Adrenal gland (tissue), 12 donors: Measurements from ENCODE around the gene ATP6AP1. TPM values are rescaled to one million over a fixed set of nuclear protein-coding genes. Genes with fewer than 3 reads are reported as not detected.

Experiments used
- DNase-seq, 7 donors: peaks; one replicate each; pipeline ENCODE4 v3.0.0-alpha.2; 2019 to 2020
- H3K27ac ChIP-seq, 5 donors: fragments of 200-600 bp; sonication (generic) in 4 of 5; 1 replicate in 3 of 5; 2 replicates in 2 of 5; pipeline versions ENCODE4 v1.5.1 to v1.8.0; 2016 to 2020; ENCODE audit warnings: mild to moderate bottlenecking in 1 of 5
- H3K27me3 ChIP-seq: fragments of 200-600 bp; 2 replicates; pipeline ENCODE4 v1.8.0; 2021
- H3K36me3 ChIP-seq, 2 donors: fragments of 200-600 bp; replicated peaks in 1 of 2; 1 replicate in 1 of 2; 2 replicates in 1 of 2; pipeline versions ENCODE4 v1.5.1 to v1.8.0; 2018 to 2022
- H3K4me1 ChIP-seq, 2 donors: fragments of 200-600 bp; replicated peaks in 1 of 2; 1 replicate in 1 of 2; 2 replicates in 1 of 2; pipeline versions ENCODE4 v1.5.1 to v1.8.0; 2018 to 2021
- H3K4me3 ChIP-seq, 4 donors: fragments of 200-600 bp; sonication (generic) in 3 of 4; one replicate each; pipeline ENCODE4 v1.5.1; 2016 to 2018
- H3K9me3 ChIP-seq, 3 donors: fragments of 200-600 bp; sonication (generic) in 1 of 3; replicated peaks in 1 of 3; 1 replicate in 2 of 3; 2 replicates in 1 of 3; pipeline versions ENCODE4 v1.5.1 to v1.8.0; 2016 to 2021
- CTCF ChIP-seq, 6 experiments: fragments of 450-650 bp in 4 of 6; fragments of 200-600 bp in 2 of 6; sonication (generic) in 1 of 6; IDR thresholded peaks; 1 replicate in 5 of 6; 2 replicates in 1 of 6; pipeline versions ENCODE4 v1.5.1 to v1.8.0; 2016 to 2021; ENCODE audit warnings: antibody characterized with exemption in 6 of 6, mild to moderate bottlenecking in 2 of 6, moderate library complexity in 1 of 6
- POLR2A ChIP-seq, 2 donors: fragments of 450-650 bp; IDR thresholded peaks; one replicate each; pipeline ENCODE4 v1.6.1; 2017; ENCODE audit warnings: antibody characterized with exemption in 2 of 2, mild to moderate bottlenecking in 2 of 2, moderate library complexity in 1 of 2
- WGBS, 4 donors: extraction: QIAGEN DNeasy Blood & Tissue Kit in 2 of 4; methylation state at CpG; one replicate each; pipeline versions ENCODE4 v1.1.5 to v1.1.7; 2013 to 2017; 5-methylcytosine and 5-hydroxymethylcytosine counted together
- intact Hi-C, 2 donors: fragments of 100-400 bp; cut with DNase I; formaldehyde crosslinking; loops; one replicate each; pipeline versions ENCODE4 v1.14.1 to v1.15.0; 2022 to 2023
- polyA plus RNA-seq, 3 donors: library from polyadenylated mRNA; stranded (reverse); fragments of 200-250 nt in 2 of 3; fragments of 350-450 nt in 1 of 3; fragmentation: Illumina TruSeq in 1 of 3; extraction: RNeasy Lipid Tissue Mini Kit (QIAGEN cat#74804) in 1 of 3; gene quantifications; one replicate each; pipeline ENCODE4 v1.2.3, GENCODE V29; 2013 to 2014
- total RNA-seq, 9 donors: library from RNA; depleted of rRNA in 4 of 9; stranded (reverse); fragments of >200 nt in 4 of 9; fragments of 120-200 nt in 1 of 9; fragmentation: NEBNext Ultra II Directional in 1 of 9; extraction: Animal tissue kit (Norgen Biotek cat#: 25700) in 1 of 9; gene quantifications; one replicate each; pipeline versions ENCODE4 v1.1.0 to v1.2.4, GENCODE V29; 2013 to 2023
- donor health status: healthy with polysubstance abuse.
- donor health status: Bipolar disorder and iron deficiency.
- donor health status: DM: yes; HTN: yes; CAD: no.
- donor health status: DM: no; HTN: no; CAD: no.
- donor health status: DM: no; HTN: no; CAD: no.
- donor health status: DM: yes; HTN: yes; CAD: no.

Gene ATP6AP1
- total and polyA plus RNA-seq, 12 donors = 55.4 to 170 (median 117) TPM

GRCh38 chrX:154408659-154409221 is 19.7 kb upstream of the ATP6AP1 start:
- Histone ChIP-seq H3K36me3 (no peaks in the 10 kb centered on the region), H3K27me3 (peaks cover 4% of the 10 kb centered on the region), H3K9me3 (no peaks in the 10 kb centered on the region), H3K27ac (peak overlapping the region in 2 of 5 donors; percentile 7 to 73), H3K4me3 (peak overlapping the region in 1 of 4 donors; percentile 36), H3K4me1 (peaks cover 0 to 4% of the 10 kb centered on the region in 2 donors)
- TF ChIP-seq CTCF (IDR thresholded peaks at IDR 0.05) (no peak), POLR2A (IDR thresholded peaks at IDR 0.05) (no peak)
- WGBS, 4 donors = 43 to 61% (median 55%) methylated on average over 4 to 10 of the region's 10 CpGs
- no peak for DNase-seq
- intact Hi-C loops = no loop called here

GRCh38 chrX:154409222-154409871 is 19.1 kb upstream of the ATP6AP1 start, which contains the start of gene DNASE1L1:
Gene DNASE1L1, minus strand, starts transcription at chrX:154409254. Its CDS starts 3,686 bp downstream, at chrX:154405568.
- Histone ChIP-seq H3K4me1 (peaks cover 0 to 4% of the 10 kb centered on the region in 2 donors), H3K4me3 (peak within 1 kb of the TSS in 1 of 4 donors; percentile 36), H3K36me3 (no peaks in the 10 kb centered on the region), H3K27ac (peak within 1 kb of the TSS in 4 of 5 donors; percentile 7 to 76 (median 58)), H3K9me3 (no peaks in the 10 kb centered on the region), H3K27me3 (peaks cover 4% of the 10 kb centered on the region)
- DNase-seq = peak; percentile 79 to 94 (median 92)
- TF ChIP-seq POLR2A (IDR thresholded peaks at IDR 0.05) = peak in 1 of 2 donors; percentile 21
- TF ChIP-seq CTCF (IDR thresholded peaks at IDR 0.05) = no peak
- intact Hi-C loops = no loop called here
- WGBS, 4 donors = 39 to 77% (median 48%) methylated on average over 2 to 26 of the region's 26 CpGs

DNA sequence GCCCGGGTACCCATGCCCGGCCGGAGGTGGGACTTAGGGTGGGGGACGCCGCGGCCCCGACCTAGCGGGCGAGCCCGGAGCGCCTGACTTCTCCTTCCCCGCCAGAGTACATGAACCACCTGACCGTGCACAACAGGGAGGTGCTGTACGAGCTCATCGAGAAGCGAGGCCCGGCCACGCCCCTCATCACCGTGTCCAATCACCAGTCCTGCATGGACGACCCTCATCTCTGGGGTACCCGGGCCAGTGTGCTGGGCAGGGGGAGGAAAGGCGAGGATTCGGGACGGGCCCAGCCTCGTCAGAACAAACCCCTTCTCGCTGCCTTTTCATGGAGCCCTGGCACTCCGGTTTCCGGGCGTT is 16.5 kb upstream of the ATP6AP1 start:
- Histone ChIP-seq H3K9me3 (no peaks in the 10 kb centered on the region), H3K27me3 (peaks cover 4% of the 10 kb centered on the region), H3K36me3 (no peaks in the 10 kb centered on the region), H3K27ac (peak overlapping the region; percentile 64 to 95 (median 84)), H3K4me3 (peak overlapping the region in 3 of 4 donors; percentile 25 to 70 (median 57)), H3K4me1 (peaks cover 0 to 4% of the 10 kb centered on the region in 2 donors)
- TF ChIP-seq CTCF (IDR thresholded peaks at IDR 0.05) (no peak), POLR2A (IDR thresholded peaks at IDR 0.05) (peak in 1 of 2 donors; percentile 47)
- WGBS, 4 donors = 1 to 35% (median 33%) methylated on average over 13 to 29 of the region's 29 CpGs; no CpG with 5 or more reads in 1 of the 4 donors
- DNase-seq = peak; percentile 61 to 83 (median 70)
- intact Hi-C loops = no loop called here

DNA sequence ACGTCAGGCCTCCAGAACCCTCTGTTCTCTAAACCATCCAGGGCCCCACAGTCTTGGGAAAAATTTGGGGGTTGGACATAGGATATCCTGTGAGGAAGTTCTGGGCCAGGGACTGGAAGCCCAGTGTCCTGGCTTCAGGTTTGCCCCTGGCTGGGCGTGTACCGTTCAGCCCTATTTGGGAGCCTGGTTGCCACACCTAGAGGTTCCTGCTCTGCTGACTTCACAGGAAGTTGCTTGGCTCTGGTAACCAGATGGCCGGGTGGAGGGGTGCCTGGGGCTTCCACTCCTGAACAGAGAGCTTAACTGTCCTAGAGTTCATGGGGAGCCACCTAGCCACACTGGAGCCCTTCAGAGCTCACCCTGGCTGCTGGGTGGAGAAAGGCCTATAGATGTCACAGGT is 16.0 kb upstream of the ATP6AP1 start:
- Histone ChIP-seq H3K36me3 (no peaks in the 10 kb centered on the region), H3K4me1 (peaks cover 0 to 4% of the 10 kb centered on the region in 2 donors), H3K27me3 (peaks cover 4% of the 10 kb centered on the region), H3K27ac (peak overlapping the region in 4 of 5 donors; percentile 83 to 95 (median 88)), H3K4me3 (peak overlapping the region in 1 of 4 donors; percentile 70), H3K9me3 (no peaks in the 10 kb centered on the region)
- intact Hi-C loops = no loop called here
- TF ChIP-seq POLR2A (IDR thresholded peaks at IDR 0.05) (no peak), CTCF (IDR thresholded peaks at IDR 0.05) (no peak)
- no peak for DNase-seq
- 30 to 51% (median 47%) methylated on average over 3 to 4 of the region's 4 CpGs; no CpG with 5 or more reads in 1 of the 4 donors for WGBS, 4 donors
